Activated CD8-positive, alpha-beta memory T cell treated with anti-CD3 and anti-CD28 coated beads, Interleukin-2, amount 50 U/mL, for 1 hour (primary cell): Measurements from ENCODE around the gene ABI3BP.

ENCODE experiments used
- DNase-seq: peaks from one replicate; pipeline ENCODE4 v3.0.0-alpha.2; 2020; ENCODE audit errors: extremely low read depth

Gene ABI3BP

GRCh38 chr3:100984308-100984707 lies 8.9 kb downstream of the ABI3BP start:
- no peak for DNase-seq

- no peak for DNase-seq
These were observed 10.5 kb downstream of the ABI3BP start for GRCh38 chr3:100982710-100983109.

- DNase-seq, result no peak
These were observed 11.9 kb downstream of the ABI3BP start for GRCh38 chr3:100981164-100981911.

GRCh38 chr3:100978011-100978659 lies 15.1 kb downstream of the ABI3BP start:
- DNase-seq, result no peak

GRCh38 chr3:100976611-100977010 lies 16.6 kb downstream of the ABI3BP start:
- no peak for DNase-seq

GRCh38 chr3:100975714-100976113 lies 17.5 kb downstream of the ABI3BP start:
- no peak for DNase-seq

- DNase-seq, result no peak
These were observed 19.6 kb downstream of the ABI3BP start for GRCh38 chr3:100973594-100973993.

- DNase-seq, result no peak
These were observed 20.4 kb downstream of the ABI3BP start for GRCh38 chr3:100972867-100973266.

GRCh38 chr3:100972301-100972844 lies 20.8 kb downstream of the ABI3BP start:
- DNase-seq, result no peak

GRCh38 chr3:100971798-100972197 lies 21.4 kb downstream of the ABI3BP start:
- no peak for DNase-seq

- no peak for DNase-seq
These were observed 22.7 kb downstream of the ABI3BP start for GRCh38 chr3:100970477-100970990.

GRCh38 chr3:100968932-100969906 lies 24.0 kb downstream of the ABI3BP start:
- DNase-seq, result no peak

- DNase-seq, result no peak
These were observed 26.4 kb downstream of the ABI3BP start for GRCh38 chr3:100966807-100967206.

- no peak for DNase-seq
These were observed 27.2 kb downstream of the ABI3BP start for GRCh38 chr3:100966049-100966491.

GRCh38 chr3:100963041-100963440 lies 30.2 kb downstream of the ABI3BP start:
- no peak for DNase-seq

- no peak for DNase-seq
These were observed 35.8 kb downstream of the ABI3BP start for GRCh38 chr3:100957261-100957986.

GRCh38 chr3:100956276-100956675 lies 36.9 kb downstream of the ABI3BP start:
- no peak for DNase-seq

GRCh38 chr3:100954990-100955389 lies 38.2 kb downstream of the ABI3BP start:
- no peak for DNase-seq

GRCh38 chr3:100954199-100954935 lies 38.9 kb downstream of the ABI3BP start:
- no peak for DNase-seq

GRCh38 chr3:100953103-100953502 lies 40.1 kb downstream of the ABI3BP start:
- DNase-seq, result no peak
